Skeletal muscle cell (primary cell): ENCODE measurements around the gene NAIF1.
"Not testable (repeated sequence)": the region's sequence is repeated elsewhere in the genome, so short reads cannot be mapped to it uniquely, and the experiment has no call there.

ENCODE experiments used
- DNase-seq: peaks from one replicate; pipeline ENCODE4 v3.0.0-alpha.2; 2010; ENCODE audit warnings: low read depth
- H3K4me3 ChIP-seq: 2 replicates; pipeline ENCODE4 v1.5.1; 2011; ENCODE audit warnings: low read depth, mild to moderate bottlenecking, control low read depth, low read length, moderate library complexity

The NAIF1 gene

GRCh38 chr9:128043467-128043868 lies 23.7 kb downstream of the NAIF1 start:
- no peak overlapping the region for H3K4me3 ChIP-seq
- no peak for DNase-seq

- no peak for DNase-seq
Measured at GRCh38 chr9:128042043-128042442, 25.1 kb downstream of the NAIF1 start.

GRCh38 chr9:128040783-128041182 lies 26.3 kb downstream of the NAIF1 start:
- not testable (repeated sequence) for H3K4me3 ChIP-seq, DNase-seq

More at GRCh38 chr9:128042043-128042442, 25.1 kb downstream of the NAIF1 start:
- no peak overlapping the region for H3K4me3 ChIP-seq

- DNase-seq: not testable (repeated sequence)
Measured at GRCh38 chr9:128036522-128036921, 30.6 kb downstream of the NAIF1 start.

GRCh38 chr9:128034821-128035652 lies 32.1 kb downstream of the NAIF1 start:
- H3K4me3 ChIP-seq: no peak overlapping the region
- DNase-seq: peak; percentile 33

More at GRCh38 chr9:128036522-128036921, 30.6 kb downstream of the NAIF1 start:
- not testable (repeated sequence) for H3K4me3 ChIP-seq

GRCh38 chr9:128033609-128034008 lies 33.5 kb downstream of the NAIF1 start:
- DNase-seq: no peak
- no peak overlapping the region for H3K4me3 ChIP-seq

- no peak for DNase-seq
- H3K4me3 ChIP-seq: no peak overlapping the region
Measured at GRCh38 chr9:128027705-128028104, 39.4 kb downstream of the NAIF1 start.

- DNase-seq: no peak
- no peak overlapping the region for H3K4me3 ChIP-seq
Measured at GRCh38 chr9:128026773-128027541, 40.2 kb downstream of the NAIF1 start.

- no peak for DNase-seq
- no peak overlapping the region for H3K4me3 ChIP-seq
Measured at GRCh38 chr9:128026255-128026772, 40.8 kb downstream of the NAIF1 start.

GRCh38 chr9:128025736-128026135 lies 41.4 kb downstream of the NAIF1 start:
- no peak overlapping the region for H3K4me3 ChIP-seq
- DNase-seq: no peak

- no peak overlapping the region for H3K4me3 ChIP-seq
- no peak for DNase-seq
Measured at GRCh38 chr9:128024761-128025308, 42.3 kb downstream of the NAIF1 start.

- H3K4me3 ChIP-seq, DNase-seq: not testable (repeated sequence)
Measured at GRCh38 chr9:128023671-128024070, 43.4 kb downstream of the NAIF1 start.

GRCh38 chr9:128022886-128023285 lies 44.2 kb downstream of the NAIF1 start:
- no peak overlapping the region for H3K4me3 ChIP-seq
- DNase-seq: no peak

GRCh38 chr9:128021098-128021497 lies 46.0 kb downstream of the NAIF1 start:
- no peak for DNase-seq
- H3K4me3 ChIP-seq: no peak overlapping the region

- no peak for DNase-seq
- H3K4me3 ChIP-seq: no peak overlapping the region
Measured at GRCh38 chr9:128020692-128021091, 46.4 kb downstream of the NAIF1 start.

GRCh38 chr9:128015696-128016095 lies 51.4 kb downstream of the NAIF1 start:
- no peak overlapping the region for H3K4me3 ChIP-seq
- DNase-seq: no peak
